Measurements from ENCODE around the gene FAM13B.
"Not testable (repeated sequence)": the region's sequence is repeated elsewhere in the genome, so short reads cannot be mapped to it uniquely, and the experiment has no call there.

Gene FAM13B

DNA sequence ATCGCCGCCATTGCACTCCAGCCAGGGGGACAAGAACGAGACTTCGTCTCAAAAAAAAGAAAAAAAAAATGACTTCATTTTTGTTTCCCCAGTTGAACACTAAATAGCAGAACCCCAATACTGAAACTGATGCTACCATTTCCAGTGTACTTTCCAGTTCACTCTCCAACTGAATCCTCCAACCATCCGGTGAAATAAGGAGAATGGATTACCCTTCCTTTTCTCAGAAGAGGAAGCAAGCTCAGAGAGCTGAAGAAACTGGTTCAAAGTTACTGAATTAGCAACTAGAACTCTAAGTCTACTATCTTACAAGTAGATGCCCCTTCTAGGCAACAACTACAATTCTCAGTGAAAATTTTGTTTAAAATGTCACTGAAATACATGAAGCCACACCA lies 3.9 kb downstream of the FAM13B start:
- Histone ChIP-seq H3K9me3 (ENCODE audit: low read length) (no peaks in the 10 kb centered on the region), H2AFZ (ENCODE audit: low read depth, low read length) (no peak overlapping the region), H3K36me3 (ENCODE audit: insufficient read depth, low read length) (peaks cover 2% of the 10 kb centered on the region), H3K27me3 (ENCODE audit: insufficient read depth, low read length) (no peaks in the 10 kb centered on the region), H3K4me3 (ENCODE audit: low read length) (no peak overlapping the region), H3K4me1 (ENCODE audit: insufficient read depth, low read length) (peaks cover 15% of the 10 kb centered on the region)

GRCh38 chr5:138028262-138028970 lies 4.5 kb downstream of the FAM13B start:
- H3K36me3 ChIP-seq (ENCODE audit: insufficient read depth, low read length); H3K4me3 ChIP-seq (ENCODE audit: low read length); H3K9me3 ChIP-seq (ENCODE audit: low read length); H3K4me1 ChIP-seq (ENCODE audit: insufficient read depth, low read length); H2AFZ ChIP-seq (ENCODE audit: low read depth, low read length); H3K27me3 ChIP-seq (ENCODE audit: insufficient read depth, low read length): not testable (repeated sequence)

DNA sequence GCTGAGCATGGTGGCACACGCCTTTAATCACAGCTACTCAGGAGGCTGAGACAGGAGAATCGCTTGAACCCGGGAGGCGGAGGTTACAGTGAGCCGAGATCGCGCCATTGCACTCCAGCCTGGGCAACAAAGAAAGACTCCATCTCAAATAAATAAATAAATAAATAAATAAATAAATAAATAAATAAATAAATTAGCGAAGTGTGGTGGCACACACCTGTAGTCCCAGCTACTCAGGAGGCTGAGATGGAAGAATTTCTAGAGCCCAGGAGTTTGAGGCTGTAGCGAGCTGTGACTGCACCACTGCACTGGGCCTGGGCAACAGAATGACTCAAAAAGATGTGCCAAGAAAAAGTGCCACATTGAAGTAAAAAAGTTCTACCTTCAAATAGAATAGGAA lies 6.1 kb downstream of the FAM13B start:
- not testable (repeated sequence) for H3K4me1 ChIP-seq (ENCODE audit: insufficient read depth, low read length); H3K27me3 ChIP-seq (ENCODE audit: insufficient read depth, low read length); H3K4me3 ChIP-seq (ENCODE audit: low read length); H3K36me3 ChIP-seq (ENCODE audit: insufficient read depth, low read length); H3K9me3 ChIP-seq (ENCODE audit: low read length); H2AFZ ChIP-seq (ENCODE audit: low read depth, low read length)

GRCh38 chr5:138025285-138025684 lies 7.6 kb downstream of the FAM13B start:
- no peak overlapping the region for H2AFZ ChIP-seq (ENCODE audit: low read depth, low read length)
- no peaks in the 10 kb centered on the region for H3K9me3 ChIP-seq (ENCODE audit: low read length)
- peaks cover 7% of the 10 kb centered on the region for H3K36me3 ChIP-seq (ENCODE audit: insufficient read depth, low read length)
- no peaks in the 10 kb centered on the region for H3K27me3 ChIP-seq (ENCODE audit: insufficient read depth, low read length)
- no peak overlapping the region for H3K4me3 ChIP-seq (ENCODE audit: low read length)
- H3K4me1 ChIP-seq (ENCODE audit: insufficient read depth, low read length): no peaks in the 10 kb centered on the region

GRCh38 chr5:138024117-138024516 lies 8.8 kb downstream of the FAM13B start:
- Histone ChIP-seq H3K36me3 (ENCODE audit: insufficient read depth, low read length) (peaks cover 7% of the 10 kb centered on the region), H3K9me3 (ENCODE audit: low read length) (no peaks in the 10 kb centered on the region), H2AFZ (ENCODE audit: low read depth, low read length) (no peak overlapping the region), H3K4me3 (ENCODE audit: low read length) (no peak overlapping the region), H3K27me3 (ENCODE audit: insufficient read depth, low read length) (no peaks in the 10 kb centered on the region), H3K4me1 (ENCODE audit: insufficient read depth, low read length) (no peaks in the 10 kb centered on the region)

GRCh38 chr5:138022912-138023311 lies 10.0 kb downstream of the FAM13B start:
- Histone ChIP-seq H3K4me1 (ENCODE audit: insufficient read depth, low read length) (no peaks in the 10 kb centered on the region), H3K4me3 (ENCODE audit: low read length) (no peak overlapping the region), H3K9me3 (ENCODE audit: low read length) (no peaks in the 10 kb centered on the region), H3K36me3 (ENCODE audit: insufficient read depth, low read length) (peaks cover 19% of the 10 kb centered on the region), H3K27me3 (ENCODE audit: insufficient read depth, low read length) (no peaks in the 10 kb centered on the region), H2AFZ (ENCODE audit: low read depth, low read length) (no peak overlapping the region)

GRCh38 chr5:138021771-138022170 lies 11.1 kb downstream of the FAM13B start:
- Histone ChIP-seq H3K4me3 (ENCODE audit: low read length) (no peak overlapping the region), H3K9me3 (ENCODE audit: low read length) (no peaks in the 10 kb centered on the region), H2AFZ (ENCODE audit: low read depth, low read length) (no peak overlapping the region), H3K36me3 (ENCODE audit: insufficient read depth, low read length) (peaks cover 30% of the 10 kb centered on the region), H3K4me1 (ENCODE audit: insufficient read depth, low read length) (no peaks in the 10 kb centered on the region), H3K27me3 (ENCODE audit: insufficient read depth, low read length) (no peaks in the 10 kb centered on the region)

- H3K27me3 ChIP-seq (ENCODE audit: insufficient read depth, low read length): no peaks in the 10 kb centered on the region
- H3K36me3 ChIP-seq (ENCODE audit: insufficient read depth, low read length): peaks cover 47% of the 10 kb centered on the region
- no peak overlapping the region for H2AFZ ChIP-seq (ENCODE audit: low read depth, low read length)
- no peaks in the 10 kb centered on the region for H3K9me3 ChIP-seq (ENCODE audit: low read length)
- H3K4me3 ChIP-seq (ENCODE audit: low read length): no peak overlapping the region
- H3K4me1 ChIP-seq (ENCODE audit: insufficient read depth, low read length): no peaks in the 10 kb centered on the region
These were observed 14.0 kb downstream of the FAM13B start for GRCh38 chr5:138018849-138019248.

DNA sequence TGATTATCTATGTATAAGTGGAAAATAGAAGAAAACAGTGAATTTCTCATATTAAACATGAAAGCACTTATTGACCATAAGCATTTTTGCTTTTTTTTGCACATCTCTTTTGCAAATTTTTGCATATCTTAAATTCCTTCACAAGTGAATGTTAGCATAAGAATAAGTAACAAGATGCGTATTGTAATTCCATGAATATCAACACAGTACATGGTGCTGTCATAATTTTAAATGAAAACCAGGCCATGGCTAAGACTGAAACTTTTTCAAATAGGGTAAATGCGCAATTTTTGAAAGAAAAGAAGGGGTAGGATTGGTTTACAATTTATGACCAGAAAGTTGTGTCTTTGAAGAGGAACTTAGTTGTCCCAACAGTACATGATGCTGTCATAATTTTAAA lies 17.0 kb downstream of the FAM13B start:
- Histone ChIP-seq H3K36me3 (ENCODE audit: insufficient read depth, low read length) (peaks cover 59% of the 10 kb centered on the region), H3K4me3 (ENCODE audit: low read length) (no peak overlapping the region), H3K27me3 (ENCODE audit: insufficient read depth, low read length) (no peaks in the 10 kb centered on the region), H3K4me1 (ENCODE audit: insufficient read depth, low read length) (no peaks in the 10 kb centered on the region), H2AFZ (ENCODE audit: low read depth, low read length) (no peak overlapping the region), H3K9me3 (ENCODE audit: low read length) (no peaks in the 10 kb centered on the region)

- H3K4me1 ChIP-seq (ENCODE audit: insufficient read depth, low read length): no peaks in the 10 kb centered on the region
- H3K27me3 ChIP-seq (ENCODE audit: insufficient read depth, low read length): no peaks in the 10 kb centered on the region
- peaks cover 66% of the 10 kb centered on the region for H3K36me3 ChIP-seq (ENCODE audit: insufficient read depth, low read length)
- H3K9me3 ChIP-seq (ENCODE audit: low read length): no peaks in the 10 kb centered on the region
- no peak overlapping the region for H2AFZ ChIP-seq (ENCODE audit: low read depth, low read length)
- H3K4me3 ChIP-seq (ENCODE audit: low read length): no peak overlapping the region
These were observed 20.9 kb downstream of the FAM13B start for GRCh38 chr5:138011991-138012390.

DNA sequence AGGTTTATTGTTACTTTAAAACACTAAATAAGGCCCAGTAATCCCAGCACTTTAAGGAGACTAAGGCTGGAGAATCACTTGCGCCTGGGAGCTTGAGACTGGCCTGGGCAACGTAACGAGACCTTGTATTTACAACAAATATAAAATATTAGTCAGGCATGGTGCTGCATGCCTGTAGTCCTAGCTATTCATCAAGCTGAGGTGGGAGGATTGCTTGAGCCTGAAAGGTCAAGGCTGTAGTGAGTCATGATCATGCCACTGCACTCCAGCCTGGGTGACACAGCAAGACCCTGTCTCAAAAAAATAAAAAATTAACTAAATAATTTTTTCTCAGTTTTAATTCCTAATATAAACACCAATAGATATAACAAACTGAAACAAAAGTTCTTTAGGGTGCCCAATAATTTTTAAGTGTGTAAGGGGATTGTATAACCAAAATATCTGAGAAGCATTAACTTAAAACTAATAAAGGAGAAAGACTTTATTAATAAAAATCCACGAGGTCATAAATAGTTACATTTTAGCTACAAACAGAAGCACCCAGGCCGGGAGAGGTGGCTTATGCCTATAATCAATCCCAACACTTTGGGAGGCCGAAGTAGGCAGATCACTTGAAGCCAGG lies 32.7 kb downstream of the FAM13B start:
- Histone ChIP-seq H3K27me3 (ENCODE audit: insufficient read depth, low read length) (no peaks in the 10 kb centered on the region), H3K9me3 (ENCODE audit: low read length) (peaks cover 3% of the 10 kb centered on the region), H3K36me3 (ENCODE audit: insufficient read depth, low read length) (peaks cover 40% of the 10 kb centered on the region), H3K4me3 (ENCODE audit: low read length) (no peak overlapping the region), H2AFZ (ENCODE audit: low read depth, low read length) (no peak overlapping the region), H3K4me1 (ENCODE audit: insufficient read depth, low read length) (no peaks in the 10 kb centered on the region)

DNA sequence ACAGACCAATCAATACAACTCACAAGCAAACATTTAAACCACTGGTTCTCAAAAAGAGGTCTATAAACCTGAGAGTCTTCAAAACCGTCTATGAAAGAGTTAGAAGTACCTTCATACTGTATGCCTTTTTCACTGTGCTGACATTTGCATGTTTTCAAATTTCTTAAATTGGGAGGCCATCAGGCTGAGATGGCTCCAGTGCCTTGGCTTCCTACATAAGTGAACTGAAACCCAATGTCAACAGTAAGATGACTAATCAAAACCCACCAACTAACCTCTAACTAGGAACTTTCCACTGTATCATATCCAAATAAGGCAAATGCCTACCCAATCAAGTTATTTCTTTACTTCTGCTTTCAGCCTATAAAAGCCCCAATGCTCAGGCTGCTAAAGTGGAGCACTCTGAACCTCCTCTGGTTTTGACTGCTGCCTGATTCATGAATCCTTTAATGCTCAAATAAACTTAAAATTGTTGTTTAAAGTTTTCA lies 35.1 kb downstream of the FAM13B start:
- Histone ChIP-seq H3K9me3 (ENCODE audit: low read length) (peaks cover 3% of the 10 kb centered on the region), H2AFZ (ENCODE audit: low read depth, low read length) (no peak overlapping the region), H3K36me3 (ENCODE audit: insufficient read depth, low read length) (peaks cover 24% of the 10 kb centered on the region), H3K27me3 (ENCODE audit: insufficient read depth, low read length) (no peaks in the 10 kb centered on the region), H3K4me3 (ENCODE audit: low read length) (no peak overlapping the region), H3K4me1 (ENCODE audit: insufficient read depth, low read length) (peaks cover 1% of the 10 kb centered on the region)

DNA sequence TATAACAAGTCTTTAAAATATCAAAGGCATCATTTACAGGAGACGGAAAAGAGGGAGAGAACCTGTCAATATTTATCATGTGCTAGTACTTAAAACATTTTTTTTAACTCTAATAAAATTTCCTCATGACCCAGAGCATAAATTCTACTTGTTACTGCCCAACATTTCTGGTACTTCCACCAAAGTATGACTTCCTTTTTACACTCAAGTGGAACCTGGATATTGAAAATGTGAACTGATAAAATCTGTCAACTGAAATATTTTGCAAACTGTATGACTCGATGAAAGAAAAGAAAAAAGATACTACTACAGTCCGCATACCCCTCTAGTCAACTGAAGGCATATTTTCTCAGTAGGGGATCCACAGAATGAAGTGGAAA lies 37.1 kb downstream of the FAM13B start:
- Histone ChIP-seq H3K36me3 (ENCODE audit: insufficient read depth, low read length) (peaks cover 25% of the 10 kb centered on the region), H3K4me1 (ENCODE audit: insufficient read depth, low read length) (peaks cover 1% of the 10 kb centered on the region), H3K9me3 (ENCODE audit: low read length) (peaks cover 3% of the 10 kb centered on the region), H3K27me3 (ENCODE audit: insufficient read depth, low read length) (no peaks in the 10 kb centered on the region), H3K4me3 (ENCODE audit: low read length) (no peak overlapping the region), H2AFZ (ENCODE audit: low read depth, low read length) (no peak overlapping the region)

Measured in neuron (in vitro differentiated cells).